ENCODE results near the gene SYT6. TPM values are rescaled to one million over a fixed set of nuclear protein-coding genes. Genes with fewer than 3 reads are reported as not detected.

The SYT6 gene
- total RNA-seq, 1 experiment from 2014 or later: 77.2 TPM

GRCh38 chr1:114048232-114048631, 105.4 kb downstream of the SYT6 start:
- H3K27ac Mint-ChIP-seq: no peak overlapping the region
- no peak overlapping the region for H3K4ac ChIP-seq (ENCODE audit: low read depth, low read length)

More at GRCh38 chr1:114048232-114048631, 105.4 kb downstream of the SYT6 start:
- H2AFZ ChIP-seq (ENCODE audit: low read length): no peak overlapping the region
- H3K36me3 Mint-ChIP-seq (ENCODE audit: insufficient read depth in 1 of 3, low read depth in 3 of 3): peaks cover 9 to 36% (median 16%) of the 10 kb centered on the region in 3 experiments
- no peak overlapping the region for H2BK5ac ChIP-seq (ENCODE audit: insufficient read length, low read length)
- H2BK20ac ChIP-seq (ENCODE audit: low read depth, low read length, poor library complexity, severe bottlenecking): no peak overlapping the region
- no peak overlapping the region for H3K14ac ChIP-seq (ENCODE audit: insufficient read depth, low read length)
- no peaks in the 10 kb centered on the region for H4K20me1 ChIP-seq (ENCODE audit: control insufficient read depth, insufficient read depth, insufficient read length)
- no CpG with 5 or more reads among the region's 1 CpG for WGBS (ENCODE audit: extremely low coverage, insufficient read length, low lambda C conversion rate)
- H4K8ac ChIP-seq (replicated peaks; ENCODE audit: insufficient read length, low read depth, low read length): no peak overlapping the region
- H3K4me2 ChIP-seq (ENCODE audit: insufficient read depth, insufficient read length, low read length): no peak overlapping the region
- H3K27me3 Mint-ChIP-seq (ENCODE audit: low read depth): no peaks in the 10 kb centered on the region
- H3K4me1 ChIP-seq (ENCODE audit: insufficient read depth, low read length): no peaks in the 10 kb centered on the region
- H3K4me1 Mint-ChIP-seq: peaks cover 12 to 21% of the 10 kb centered on the region in 2 experiments
- H2BK120ac ChIP-seq (ENCODE audit: low read depth, low read length, poor library complexity, severe bottlenecking): no peak overlapping the region
- H3K18ac ChIP-seq (ENCODE audit: insufficient read length, low read depth, low read length): no peak overlapping the region
- no peaks in the 10 kb centered on the region for H3K79me1 ChIP-seq (ENCODE audit: insufficient read depth, low read depth, low read length, poor library complexity, severe bottlenecking)
- peaks cover 15% of the 10 kb centered on the region for H3K9me3 ChIP-seq (ENCODE audit: control insufficient read depth, low read depth, low read length)
- H4K91ac ChIP-seq (ENCODE audit: insufficient read length, low read depth, low read length): no peak overlapping the region
- no peaks in the 10 kb centered on the region for H3K79me2 ChIP-seq (ENCODE audit: insufficient read depth, low read length)
- no peak overlapping the region for H3T11ph ChIP-seq (ENCODE audit: low read length)
- H3K23me2 ChIP-seq (ENCODE audit: insufficient read length, low read depth, low read length, poor library complexity, severe bottlenecking): no peaks in the 10 kb centered on the region
- H2AK5ac ChIP-seq (ENCODE audit: insufficient read length, low read length): no peak overlapping the region
- no peak overlapping the region for H3K27ac ChIP-seq (ENCODE audit: insufficient read length, low read depth, low read length)
- no peak overlapping the region for H3K56ac ChIP-seq (ENCODE audit: insufficient read length, low read depth, low read length)
- H4K5ac ChIP-seq (ENCODE audit: insufficient read length, low read depth, low read length): no peak overlapping the region
- H3K23ac ChIP-seq (ENCODE audit: insufficient read length, low read depth, low read length): no peak overlapping the region
- no peak overlapping the region for H2BK12ac ChIP-seq (ENCODE audit: insufficient read length, low read depth, low read length)
- no peak overlapping the region for H3K4me3 Mint-ChIP-seq
- H3K9ac ChIP-seq (ENCODE audit: extremely low read depth, insufficient read length, low read length): no peak overlapping the region
- no peaks in the 10 kb centered on the region for H3K27me3 ChIP-seq (ENCODE audit: insufficient read depth, low read length)
- no peak overlapping the region for H2BK15ac ChIP-seq (ENCODE audit: low read depth, low read length)
- no peak for TF ChIP-seq CTCF (conservative IDR thresholded peaks at IDR 0.05)
- peaks cover 25 to 28% of the 10 kb centered on the region in 2 experiments for H3K9me3 Mint-ChIP-seq
- DNase-seq: no peak
